Measurements from ENCODE around the gene BEAN1.
"Not testable (repeated sequence)": the region's sequence is repeated elsewhere in the genome, so short reads cannot be mapped to it uniquely, and the experiment has no call there.

BEAN1 gene

GRCh38 chr16:66508914-66509496 lies 81.9 kb downstream of the BEAN1 start:
- no peak for DNase-seq (ENCODE audit: low spot score)

DNA sequence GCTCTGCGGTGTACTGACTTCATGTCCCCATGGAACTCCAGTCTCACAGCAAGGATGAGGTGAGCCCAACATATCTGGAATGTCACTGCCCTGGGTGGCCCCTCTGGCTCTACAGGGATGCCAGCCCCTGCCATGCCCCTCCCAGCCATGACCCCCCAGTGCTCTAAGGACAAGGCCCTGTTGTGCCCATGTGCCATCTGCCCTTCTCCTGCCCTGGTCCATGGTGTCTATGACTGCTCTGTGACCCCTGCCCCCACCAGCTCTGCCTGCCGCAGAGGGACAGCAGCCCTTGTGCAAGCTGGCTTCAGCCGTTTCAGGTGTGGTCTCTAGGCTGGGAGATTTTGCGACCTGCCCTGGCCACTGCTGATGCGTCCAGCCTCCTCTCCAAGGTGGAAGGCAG lies 82.5 kb downstream of the BEAN1 start:
- DNase-seq (ENCODE audit: low spot score), result no peak

DNA sequence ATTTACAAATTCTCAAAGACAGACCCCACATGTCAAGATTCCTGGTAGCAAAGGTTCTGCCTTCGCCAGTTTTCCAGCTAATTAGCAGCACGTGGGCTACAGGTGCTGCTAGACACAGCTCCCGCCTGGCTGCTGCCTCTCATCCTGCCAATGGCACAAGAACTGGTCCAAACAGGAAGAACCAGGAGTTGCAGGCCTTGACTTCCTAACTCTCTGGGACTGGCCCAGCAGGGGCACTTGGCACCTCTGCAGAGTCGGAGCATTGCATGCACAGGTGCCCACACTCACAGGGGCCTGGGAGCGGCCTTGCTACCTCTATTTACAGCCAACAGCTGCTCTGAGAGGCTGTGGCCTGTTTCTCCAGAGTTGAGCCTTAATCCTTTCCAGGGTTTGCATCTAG lies 83.2 kb downstream of the BEAN1 start:
- no peak for DNase-seq (ENCODE audit: low spot score)

- DNase-seq (ENCODE audit: low spot score), result no peak
These were observed 83.9 kb downstream of the BEAN1 start for GRCh38 chr16:66510711-66511601.

GRCh38 chr16:66511602-66512271 lies 84.6 kb downstream of the BEAN1 start:
- peak; percentile 19 for DNase-seq (ENCODE audit: low spot score)

DNA sequence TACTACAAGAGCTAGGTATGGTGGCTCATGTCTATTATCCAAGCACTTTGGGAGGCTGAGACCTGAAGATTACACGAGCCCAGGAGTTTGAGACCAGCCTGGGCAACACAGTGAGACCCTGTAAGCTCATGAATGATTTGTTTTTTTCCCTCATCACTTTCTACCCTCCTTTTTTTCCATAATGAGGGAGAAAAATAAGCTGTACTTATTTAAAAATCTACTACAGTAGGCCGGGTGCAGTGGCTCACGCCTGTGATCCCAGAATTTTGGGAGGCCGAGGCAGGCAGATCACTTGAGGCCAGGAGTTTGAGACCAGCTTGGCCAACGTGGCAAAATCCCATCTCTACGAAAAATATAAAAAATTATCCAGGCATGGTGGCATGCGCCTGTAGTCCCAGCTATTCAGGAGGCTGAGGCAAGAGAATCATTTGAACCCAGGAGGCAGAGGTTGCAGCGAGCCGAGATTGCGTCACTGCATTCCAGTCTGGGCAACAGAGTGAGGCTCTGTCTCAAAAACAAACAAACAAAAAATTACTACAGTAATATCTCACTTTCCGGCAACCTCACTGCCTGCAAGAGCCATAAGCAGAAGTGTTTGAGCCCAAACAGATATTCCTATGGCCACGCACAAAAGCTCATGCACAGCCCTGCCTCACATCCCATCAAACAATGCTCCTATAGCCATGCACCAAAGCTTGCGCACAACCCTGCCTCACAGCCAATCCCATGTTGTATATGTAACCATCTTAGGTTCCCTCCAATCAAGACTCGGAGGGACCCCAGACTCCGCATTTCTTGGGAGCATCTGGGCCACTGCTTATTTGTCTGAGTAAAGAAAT lies 85.4 kb downstream of the BEAN1 start:
- DNase-seq (ENCODE audit: low spot score), result no peak

DNA sequence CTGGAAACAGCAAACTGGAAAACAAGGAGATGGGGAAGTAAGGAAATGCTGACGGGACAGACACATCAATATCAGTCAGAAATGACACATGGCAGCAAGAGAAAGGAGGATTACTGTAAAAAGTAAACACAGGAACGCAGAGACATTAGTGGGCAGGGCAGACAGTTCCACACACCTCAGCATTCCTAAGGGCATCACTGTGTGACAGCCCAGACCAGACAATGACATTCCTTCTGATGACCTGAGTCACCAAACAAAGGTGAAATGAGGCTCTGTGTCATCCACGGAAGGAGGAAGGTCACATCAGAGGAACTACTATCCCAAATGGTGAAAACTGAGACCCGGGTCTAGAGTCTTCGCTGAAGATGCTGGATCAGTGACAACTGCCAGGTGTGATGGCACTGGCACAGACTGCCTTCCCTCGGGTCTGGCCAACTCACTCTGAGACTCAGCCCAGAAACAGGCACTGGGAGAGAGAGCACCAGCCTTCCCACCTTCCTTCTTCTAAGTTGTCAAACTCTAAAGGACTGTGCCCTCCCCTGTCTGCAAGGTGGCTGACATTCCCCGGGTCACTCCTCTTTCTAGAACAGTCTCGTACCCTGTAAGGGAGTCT lies 86.1 kb downstream of the BEAN1 start:
- no peak for DNase-seq (ENCODE audit: low spot score)

- DNase-seq (ENCODE audit: low spot score), result not testable (repeated sequence)
These were observed 87.3 kb downstream of the BEAN1 start for GRCh38 chr16:66514391-66514790.

- DNase-seq (ENCODE audit: low spot score), result not testable (repeated sequence)
These were observed 88.0 kb downstream of the BEAN1 start for GRCh38 chr16:66514980-66515595.

- peak; percentile 34 for DNase-seq (ENCODE audit: low spot score)
These were observed 88.8 kb downstream of the BEAN1 start for GRCh38 chr16:66515596-66516508.

- no peak for DNase-seq (ENCODE audit: low spot score)
These were observed 89.4 kb downstream of the BEAN1 start for GRCh38 chr16:66516509-66516807.

DNA sequence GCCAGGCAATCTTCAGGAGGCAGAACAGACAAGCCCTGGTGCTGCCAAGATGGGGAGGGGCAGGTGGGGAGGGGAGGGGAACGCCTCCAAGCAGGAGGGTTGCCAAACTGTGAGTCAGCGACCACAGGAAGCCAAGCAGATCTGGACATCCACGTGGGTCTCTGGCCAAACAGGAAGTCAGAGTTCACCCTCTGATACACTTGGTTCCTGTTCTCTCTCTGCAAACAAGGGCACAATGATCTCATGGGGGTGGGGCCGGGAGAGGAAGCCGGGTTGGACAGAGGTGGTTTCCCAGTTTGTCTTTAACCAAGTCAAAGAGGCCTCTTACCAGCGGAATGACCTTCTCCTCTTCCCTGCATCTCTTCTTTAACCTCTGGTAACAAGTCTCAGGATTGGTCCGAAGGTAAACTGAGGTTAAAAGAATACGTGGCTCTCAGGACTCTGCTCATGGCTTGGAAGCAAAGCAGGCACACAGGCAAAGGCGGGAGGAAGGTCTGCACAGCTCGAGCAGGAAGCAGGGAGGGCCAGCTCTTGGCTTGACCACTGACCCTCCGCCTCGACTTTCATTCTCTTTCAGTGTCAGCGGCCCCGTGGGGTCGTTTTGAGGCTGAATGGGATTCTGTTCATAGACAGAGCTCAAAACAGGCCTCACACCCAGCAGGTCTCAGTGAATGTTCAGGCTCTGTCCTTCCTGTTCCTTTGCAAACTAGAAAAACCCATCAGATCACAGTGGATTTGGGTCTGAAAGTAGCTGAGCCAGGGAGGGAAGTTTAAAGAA lies 89.9 kb downstream of the BEAN1 start:
- DNase-seq (ENCODE audit: low spot score), result peak; percentile 90

DNA sequence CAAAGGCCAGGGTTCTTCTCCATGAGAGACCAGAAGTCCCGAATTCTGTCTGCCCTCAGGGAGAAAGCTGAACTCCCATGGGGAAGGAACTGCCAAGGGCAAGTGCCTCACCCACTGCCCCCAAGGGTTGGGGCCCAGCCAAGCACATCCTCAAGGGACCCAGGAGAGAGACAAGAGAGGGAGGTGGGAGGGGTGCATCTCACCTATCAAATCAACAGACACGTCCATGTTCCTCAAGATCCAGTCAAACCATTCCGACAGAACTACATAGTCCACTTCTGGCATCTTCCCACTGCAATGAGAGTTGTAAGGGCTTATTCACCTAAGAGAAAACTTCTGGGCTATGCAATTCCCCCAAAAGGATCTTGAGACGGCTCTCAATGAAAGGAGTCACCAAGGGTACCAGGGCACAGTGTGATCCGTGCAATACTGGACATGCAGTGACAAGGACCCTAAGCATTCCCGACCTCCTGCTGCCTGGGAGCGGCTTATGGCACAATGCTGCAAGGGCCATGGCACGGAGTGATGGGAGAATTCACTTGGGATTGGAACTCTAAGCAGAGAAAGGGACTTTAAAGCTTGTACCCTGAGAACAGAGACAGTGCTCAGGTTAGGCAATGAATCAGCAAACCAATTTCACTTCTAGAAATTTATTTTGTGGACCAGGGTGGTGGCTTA lies 90.6 kb downstream of the BEAN1 start:
- DNase-seq (ENCODE audit: low spot score), result no peak

DNA sequence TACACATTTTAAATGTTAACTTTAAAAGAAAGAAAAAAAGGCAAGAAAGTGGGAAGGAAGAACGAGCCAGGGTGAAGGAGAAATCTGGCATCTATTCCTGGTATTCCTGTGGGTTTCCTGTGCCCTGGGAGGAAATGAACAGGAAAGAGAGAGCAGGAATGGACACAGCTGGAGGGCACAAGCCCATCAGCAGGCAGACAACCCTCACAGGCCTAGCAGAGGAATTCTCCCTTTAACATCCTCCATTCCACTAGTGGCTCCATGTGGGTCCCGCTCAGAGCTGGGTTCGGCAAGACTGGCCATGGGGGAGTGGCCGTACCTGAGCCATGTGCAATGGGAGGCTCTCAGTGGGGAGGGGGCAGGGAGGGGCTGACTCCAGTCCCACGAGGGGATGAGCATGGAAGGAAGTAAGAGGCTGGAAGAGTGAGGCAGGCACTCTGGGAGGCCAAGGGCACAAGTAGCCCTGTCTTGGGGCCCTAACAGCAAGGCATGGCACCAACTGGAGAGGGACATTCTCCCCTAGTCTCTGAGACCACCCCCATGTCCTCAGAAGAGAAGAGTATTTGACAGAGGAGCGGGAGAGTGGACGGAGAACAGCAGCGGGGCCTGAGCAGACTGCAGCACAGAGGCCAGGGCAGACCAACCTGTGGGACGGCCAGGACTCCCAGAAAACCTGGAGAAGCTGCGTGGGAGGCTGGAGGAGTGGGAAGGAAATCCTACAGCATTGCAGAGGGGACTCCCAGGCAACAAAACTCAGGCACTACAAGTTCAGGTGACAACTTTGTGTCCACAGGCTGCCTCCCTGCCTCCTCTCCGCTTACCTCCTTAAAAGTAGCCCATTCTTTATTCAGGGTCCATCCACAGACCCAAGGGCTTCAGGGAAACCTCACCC lies 92.6 kb downstream of the BEAN1 start:
- no peak for DNase-seq (ENCODE audit: low spot score)

GRCh38 chr16:66520406-66521170 lies 93.5 kb downstream of the BEAN1 start:
- no peak for DNase-seq (ENCODE audit: low spot score)

DNA sequence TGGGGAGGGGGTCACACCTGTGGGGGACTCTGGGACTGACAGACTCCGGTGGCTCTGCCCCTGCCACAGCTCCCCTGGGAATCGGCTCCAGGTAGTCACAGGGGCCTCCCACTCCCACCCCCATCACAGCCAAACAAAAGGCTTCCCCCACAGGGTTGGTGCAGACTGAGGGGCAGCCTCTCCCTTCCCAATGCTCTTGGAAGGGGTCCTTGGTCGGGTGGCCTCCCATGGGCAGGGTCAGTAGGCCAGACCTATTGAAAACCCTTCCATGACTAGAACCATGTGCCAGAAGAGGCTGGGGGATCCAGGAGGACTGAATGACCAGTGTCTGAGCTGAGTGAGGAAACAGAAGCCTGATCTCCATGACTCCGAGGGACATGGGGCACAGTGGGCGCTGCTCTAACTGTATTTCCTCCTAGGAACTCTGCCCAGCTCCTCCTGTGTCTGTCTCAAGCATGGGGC lies 94.2 kb downstream of the BEAN1 start:
- no peak for DNase-seq (ENCODE audit: low spot score)
